HG02970 (cell line): ENCODE data around the gene WBP1.
"Not testable (repeated sequence)": the region's sequence is repeated elsewhere in the genome, so short reads cannot be mapped to it uniquely, and the experiment has no call there.

Experiments used
- ATAC-seq: cut with Tn5 transposase; IDR thresholded peaks from one replicate; pipeline ENCODE4 v1.9.1; 2021; ENCODE audit warnings: mild to moderate bottlenecking, moderate library complexity, moderate number of reproducible peaks; ENCODE audit not compliant: unreplicated experiment, low FRiP score

Gene WBP1

DNA sequence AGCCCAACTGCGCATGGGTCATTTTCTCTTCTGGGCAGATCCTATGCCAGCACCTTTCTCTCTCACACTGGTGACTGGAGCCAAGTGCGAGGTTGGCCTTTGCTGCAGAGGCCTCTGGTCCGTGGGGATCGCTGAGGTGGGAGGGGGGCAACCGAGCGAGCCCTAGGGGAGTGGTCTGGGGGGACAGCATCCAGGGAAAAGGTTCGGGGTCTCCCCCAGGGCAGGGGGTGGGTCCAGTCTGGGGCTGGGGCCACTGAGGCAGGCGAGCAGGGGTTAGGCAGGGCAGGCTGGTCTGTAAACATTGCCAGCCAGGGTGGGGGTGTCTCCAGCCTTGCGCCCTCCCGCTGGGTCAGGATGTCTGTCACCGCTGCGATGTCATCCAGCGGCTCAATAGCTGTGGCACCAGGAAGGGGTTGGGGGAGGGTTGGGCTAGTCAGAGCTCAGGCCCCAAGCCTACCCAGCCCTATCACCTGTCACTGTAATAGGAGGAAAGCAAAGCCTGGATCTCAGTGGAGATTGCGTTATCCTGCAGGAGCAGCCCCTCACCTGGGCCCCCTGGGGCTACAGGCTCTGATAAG is 32.0 kb upstream of the WBP1 start:
- no peak for ATAC-seq

DNA sequence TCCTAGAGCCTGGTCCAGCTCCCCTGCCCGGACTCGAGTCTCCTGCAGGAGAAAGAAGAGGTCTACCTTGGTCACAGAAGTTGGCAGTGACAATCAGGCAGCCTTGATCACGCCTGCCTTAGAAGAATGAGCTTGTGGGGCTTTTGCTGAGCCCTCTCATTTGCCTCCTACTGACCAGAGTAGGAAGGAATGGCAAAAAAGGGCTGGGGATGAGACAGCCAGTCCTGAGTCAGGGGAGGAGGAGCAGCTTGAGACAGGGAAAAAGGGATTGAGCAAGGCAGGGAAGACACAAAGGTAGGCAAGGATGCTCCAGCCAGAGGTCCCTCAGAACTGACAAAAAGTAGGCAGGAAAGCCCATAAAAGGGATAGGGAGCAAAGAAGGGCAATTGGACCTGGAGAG is 30.7 kb upstream of the WBP1 start:
- ATAC-seq = no peak

DNA sequence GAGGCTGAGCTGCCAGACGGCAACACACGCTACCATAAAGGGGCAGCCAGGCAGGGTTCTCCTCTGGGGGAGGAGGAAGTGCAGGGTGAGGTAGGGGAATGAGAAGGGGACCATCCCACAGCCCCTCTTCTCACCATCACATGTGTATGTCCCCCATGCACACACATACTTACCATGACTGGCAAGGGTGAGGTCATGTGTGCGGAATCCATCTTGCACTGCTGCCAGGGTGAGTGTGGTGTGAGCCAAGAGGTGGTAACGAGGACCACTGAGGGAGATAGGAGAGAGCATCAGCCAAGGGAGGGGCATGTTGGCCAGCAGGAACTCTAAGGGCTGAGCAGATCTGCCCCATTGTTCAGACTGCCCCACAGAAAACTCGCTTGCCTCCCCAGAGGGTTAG is 29.6 kb upstream of the WBP1 start:
- ATAC-seq = no peak

DNA sequence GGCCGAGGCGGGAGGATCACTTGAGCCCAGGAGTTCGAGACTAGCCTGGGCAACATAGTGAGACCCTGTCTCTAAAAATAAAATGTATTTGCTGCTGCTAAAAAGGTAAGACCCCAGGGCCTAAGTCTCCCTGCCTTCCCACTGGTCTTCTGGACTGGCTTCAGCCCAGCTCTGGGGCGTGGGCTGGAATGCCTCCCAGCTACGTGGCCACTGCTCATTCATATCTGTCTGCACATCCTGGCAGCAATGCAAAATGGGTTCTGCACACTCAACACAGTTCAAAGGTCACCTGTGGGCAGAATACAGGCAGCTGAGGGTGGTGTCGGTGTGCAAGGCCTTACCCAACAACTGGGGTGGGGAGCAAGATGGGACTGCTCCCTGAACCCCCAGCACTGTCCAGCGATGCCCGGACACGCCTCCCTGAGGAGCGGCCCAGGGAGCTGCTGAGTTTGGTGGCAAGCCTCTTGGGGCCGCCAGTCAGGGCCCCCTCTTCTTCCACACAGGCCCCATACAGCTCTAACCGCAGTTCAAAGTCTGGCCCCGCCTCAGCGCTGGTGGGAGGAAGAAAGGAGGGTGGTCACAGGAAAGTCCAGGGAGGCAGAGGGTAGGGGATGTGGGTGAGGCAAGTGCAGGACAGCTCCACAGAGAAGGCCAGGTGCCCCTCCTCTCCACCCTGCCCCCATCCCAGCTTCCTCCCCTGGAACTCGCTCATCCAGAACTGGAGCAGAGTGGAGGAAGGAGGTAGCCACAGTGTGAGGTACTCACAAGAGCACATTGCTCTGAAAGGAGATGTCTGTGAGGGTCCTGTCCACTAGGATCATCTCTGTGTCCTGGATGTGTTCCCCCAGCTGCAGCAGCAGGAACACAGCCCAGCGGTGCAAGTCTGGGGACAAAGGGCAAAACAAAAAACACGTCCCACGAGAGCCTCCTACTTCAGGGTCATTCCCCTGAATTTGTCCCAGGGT is 28.5 kb upstream of the WBP1 start:
- no peak for ATAC-seq

DNA sequence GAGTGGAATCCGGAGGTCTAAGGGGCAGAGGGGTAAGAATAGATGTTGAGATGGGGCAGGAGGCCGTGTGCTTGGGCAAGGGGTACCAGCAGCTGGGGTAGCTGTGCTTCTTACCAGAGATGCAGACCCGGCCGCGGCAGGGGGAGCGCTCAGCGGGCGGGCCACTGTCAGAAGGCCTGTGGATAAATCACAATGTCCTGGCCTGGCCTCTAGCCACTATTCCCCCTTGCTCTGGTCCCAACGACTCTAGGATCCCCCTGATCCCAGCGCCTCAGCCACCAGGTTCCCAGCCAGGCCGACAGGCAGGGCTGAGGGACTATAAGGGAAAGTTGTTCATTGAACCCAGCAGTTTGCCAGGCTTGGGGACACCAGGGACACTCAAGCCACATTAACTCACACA is 27.7 kb upstream of the WBP1 start:
- no peak for ATAC-seq

DNA sequence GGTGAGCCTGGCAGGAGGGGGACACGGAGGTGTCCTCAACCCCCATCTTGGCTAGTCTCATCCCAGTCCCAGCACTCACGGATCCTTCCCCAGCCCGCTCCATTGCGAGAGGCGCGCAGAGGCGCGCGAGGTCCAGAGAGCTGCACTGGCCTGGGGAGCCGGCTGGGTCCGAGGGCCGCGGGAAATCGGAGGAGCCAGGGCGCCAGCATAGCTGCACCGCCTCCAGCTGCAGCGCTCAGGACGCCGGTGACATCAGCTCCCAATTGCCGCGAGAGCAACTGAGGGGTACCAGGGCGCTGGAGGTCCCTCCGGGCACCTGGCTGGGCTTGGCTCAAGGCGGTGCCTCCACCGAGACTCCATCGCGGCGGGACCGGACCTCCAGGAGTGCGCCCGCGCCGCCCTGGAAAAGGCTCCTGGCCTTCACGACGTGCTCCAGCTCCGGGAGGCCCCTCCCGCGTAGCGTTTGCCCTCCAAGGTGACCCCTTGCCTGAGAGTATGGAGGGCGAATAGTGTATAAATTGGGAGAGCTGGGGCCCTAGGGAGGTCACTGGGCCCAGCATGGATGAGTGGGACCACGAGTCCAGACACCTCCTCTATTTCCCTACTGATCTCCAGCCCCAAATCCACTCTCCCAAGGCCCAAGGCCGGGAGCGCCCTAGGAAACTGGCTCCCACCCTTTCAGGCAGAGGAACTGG is 22.0 kb upstream of the WBP1 start:
- no peak for ATAC-seq

DNA sequence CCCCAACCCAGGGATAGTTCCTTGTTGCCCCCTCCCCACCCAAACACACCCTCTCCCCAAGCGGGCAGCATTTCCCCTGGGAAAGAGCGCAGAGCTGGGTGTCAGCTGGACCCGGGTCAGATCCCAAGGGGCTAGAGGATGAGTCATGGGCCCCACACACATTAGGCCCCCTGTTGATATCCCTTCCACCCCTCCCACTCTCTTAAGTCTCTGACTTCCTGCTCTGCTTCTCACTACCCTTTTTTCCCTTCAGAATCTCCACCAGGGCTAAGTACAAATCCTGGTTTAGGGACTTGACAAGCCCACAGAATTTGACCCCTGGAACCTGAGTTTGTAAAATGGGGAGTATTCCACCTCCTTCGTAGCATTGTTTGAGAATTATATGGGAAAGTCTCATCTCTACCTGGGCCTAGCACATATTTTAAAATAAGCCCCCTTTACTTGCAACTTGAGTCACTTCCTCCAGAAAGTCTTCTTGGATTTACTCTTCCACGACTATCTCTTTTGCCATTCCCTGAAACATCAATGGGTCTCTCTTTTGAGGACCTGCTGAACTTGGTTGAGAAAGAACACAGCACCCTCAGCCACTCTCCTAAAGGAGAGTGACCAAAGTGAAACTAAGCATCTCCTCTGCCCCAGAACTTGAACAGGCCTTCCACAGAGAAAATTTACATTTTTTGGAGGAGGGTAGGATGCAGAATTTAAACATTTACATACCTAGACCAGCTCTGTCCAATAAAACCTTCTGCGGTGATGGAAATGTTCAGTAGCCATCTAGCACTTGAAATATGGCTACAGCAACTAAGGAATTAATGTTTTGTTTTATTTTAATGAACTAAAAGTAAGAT is 21.2 kb upstream of the WBP1 start:
- ATAC-seq = no peak

DNA sequence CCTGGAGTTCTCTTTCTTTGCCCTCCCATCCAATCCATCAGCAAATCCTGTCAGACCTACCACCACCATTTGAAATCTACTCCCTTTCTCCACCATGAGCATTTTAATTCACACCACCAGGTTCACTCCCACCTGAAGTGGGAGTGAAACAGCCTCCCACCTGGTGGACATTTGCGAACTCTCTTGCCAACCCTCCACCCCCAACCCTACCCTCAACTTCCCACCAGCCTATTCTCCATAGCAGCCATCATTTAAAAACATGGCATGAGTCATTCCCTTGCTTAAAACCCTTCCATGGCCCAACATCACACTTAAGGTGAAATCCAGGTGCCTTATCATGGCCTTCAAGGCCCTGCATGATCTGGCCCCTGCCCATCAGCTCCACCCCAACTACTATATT is 20.0 kb upstream of the WBP1 start:
- no peak for ATAC-seq

DNA sequence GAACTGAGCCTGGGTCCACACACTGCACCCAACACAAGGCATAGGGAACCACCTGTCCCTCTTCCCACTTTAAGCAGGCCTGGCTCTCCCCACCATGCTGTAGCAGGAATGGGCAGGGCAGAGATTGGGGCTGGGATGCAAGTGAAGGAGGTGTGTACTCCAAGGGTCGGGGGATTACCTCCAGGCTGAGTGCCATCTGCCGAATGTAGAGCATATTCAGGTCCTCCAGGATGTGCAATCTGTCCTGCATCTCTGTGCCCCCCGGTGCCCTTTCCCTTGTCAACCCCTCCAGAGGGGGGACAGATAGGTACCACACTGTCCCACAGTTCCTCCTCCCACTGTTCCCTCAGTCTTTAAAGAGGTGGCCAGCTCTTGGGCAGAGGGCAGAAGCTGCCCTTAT is 18.9 kb upstream of the WBP1 start:
- ATAC-seq = no peak

DNA sequence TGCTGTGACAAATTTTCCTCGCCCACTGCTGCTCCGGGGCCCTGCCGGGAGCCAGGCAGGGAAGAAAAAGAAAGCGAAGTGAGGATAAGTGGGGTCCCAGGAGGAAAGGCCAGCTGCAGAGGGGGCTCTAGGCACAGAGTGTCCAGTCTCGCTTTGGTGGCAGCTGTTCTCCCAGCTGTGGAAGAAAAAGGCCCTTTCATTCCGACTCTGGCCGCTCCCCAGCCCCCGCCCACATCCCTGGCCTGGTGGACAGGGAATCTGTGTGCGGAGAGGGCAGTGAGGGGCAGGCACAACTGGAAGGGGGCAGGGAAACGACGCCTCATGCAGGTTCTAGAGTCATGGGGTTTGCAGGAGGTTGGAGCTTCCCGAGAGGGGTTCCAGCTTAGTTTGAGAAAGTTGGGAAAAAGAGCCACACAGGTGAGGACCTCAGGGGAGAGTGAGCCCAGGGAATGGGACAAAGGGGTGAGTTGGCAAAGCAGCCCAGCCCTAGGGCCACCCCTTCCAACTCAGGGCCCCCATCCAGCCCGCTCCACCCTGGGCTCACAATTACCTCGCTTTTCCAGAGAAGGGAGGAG is 18.3 kb upstream of the WBP1 start:
- ATAC-seq = no peak

DNA sequence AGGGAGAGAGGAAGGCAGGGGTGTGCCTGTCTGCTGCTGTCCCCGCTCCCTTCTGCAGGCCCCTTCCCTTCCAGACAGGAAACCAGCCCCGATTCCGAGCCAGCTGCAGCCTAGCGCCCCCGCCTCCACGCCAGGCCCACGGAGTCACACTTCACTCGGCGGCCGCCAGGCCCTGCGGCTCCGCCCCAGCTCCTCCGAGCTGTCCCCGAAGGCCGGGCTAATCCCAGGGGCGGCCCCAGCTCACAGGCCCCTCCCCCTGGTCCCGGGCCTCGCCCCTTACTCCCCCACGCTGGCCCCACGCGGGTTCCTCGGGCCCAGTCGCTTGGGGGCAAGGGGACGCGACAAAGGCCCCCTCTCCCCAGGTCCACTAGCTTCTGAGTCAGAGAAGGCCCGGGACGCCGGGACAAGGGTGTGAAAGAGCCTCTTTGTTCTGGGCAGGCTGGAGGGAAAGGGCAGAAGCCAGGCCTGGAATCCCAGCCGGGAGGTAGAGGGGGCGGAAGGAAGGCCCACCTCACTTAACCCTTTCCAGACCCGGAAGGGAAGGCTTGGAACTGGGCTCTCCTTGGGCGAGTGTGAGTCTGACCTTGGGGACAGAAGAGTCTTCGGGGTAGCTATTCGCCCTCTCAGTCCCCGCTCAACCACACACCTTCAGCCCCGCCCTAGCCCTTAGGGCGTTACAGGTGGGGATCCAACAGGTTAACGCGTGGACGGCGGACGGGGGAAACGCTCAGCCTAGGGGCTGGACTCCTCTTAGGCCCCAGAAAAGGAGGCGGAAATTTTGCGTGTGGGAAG is 17.7 kb upstream of the WBP1 start:
- peak; percentile 53 for ATAC-seq

DNA sequence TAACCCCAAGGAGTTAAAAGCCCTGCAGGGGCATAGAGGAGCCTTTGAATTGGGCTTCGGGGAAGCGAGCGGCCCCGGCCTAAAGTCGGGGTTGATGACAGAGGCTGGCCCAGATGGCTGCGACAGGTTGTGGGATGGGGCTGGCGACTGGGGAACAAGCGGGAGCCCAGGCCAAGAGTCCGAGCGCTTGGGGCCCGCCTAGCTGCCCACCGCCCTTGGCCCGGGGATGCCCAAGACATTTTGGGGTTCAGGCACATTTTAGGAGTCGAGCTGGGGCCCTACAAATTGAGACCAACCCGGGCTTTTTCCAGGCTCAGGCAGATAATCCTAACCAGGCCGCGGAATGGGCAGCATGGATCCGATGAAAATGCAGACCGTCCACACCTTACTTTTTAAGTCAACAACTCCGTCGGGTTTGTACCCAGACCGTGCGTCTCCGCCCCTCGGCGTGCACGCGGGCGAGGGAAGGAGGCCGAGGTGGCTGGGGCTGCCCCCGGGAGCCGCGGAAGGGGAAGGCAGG is 17.0 kb upstream of the WBP1 start:
- no peak for ATAC-seq

DNA sequence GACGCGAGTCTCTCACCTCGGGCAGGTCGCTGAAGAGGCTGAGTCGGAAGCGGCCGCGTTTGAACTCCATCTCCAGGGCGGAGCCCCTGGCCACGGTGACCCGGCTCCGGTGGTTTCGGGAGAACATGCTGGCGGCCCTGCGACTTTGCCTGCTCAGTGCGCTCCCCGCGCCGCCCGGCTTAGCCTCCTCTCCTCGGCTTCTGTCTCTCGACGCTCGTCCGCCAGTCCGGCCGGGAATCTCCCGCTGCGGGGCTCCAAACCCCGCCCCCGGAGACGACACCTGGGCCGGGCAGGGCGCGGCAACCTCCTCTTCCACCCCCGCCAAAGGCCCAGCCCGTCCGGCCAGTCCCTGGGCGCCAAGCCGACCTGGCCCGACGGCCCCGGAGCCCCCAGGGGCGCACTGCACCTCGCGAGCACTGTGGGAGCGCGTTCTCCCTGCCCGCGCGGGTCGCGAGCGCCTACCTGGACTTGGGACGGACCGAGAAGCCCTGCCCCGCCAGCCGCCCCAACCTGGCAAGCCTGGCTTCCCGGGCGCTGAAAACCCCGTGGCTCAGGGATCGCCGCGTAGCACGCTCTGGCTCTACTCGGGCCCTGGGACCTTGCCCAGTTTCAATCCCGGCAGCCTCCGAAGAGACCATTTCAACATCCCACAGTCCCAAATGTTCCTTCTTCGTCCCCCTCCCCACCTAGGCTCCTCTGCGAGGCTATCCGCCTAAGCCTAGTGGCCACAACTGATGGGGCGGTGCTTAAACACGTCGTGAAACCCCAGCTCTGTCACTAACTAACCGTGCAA is 16.4 kb upstream of the WBP1 start, which contains the start of gene RTKN:
Gene RTKN (minus strand): TSS at position 248 of the 793 bp plus-strand sequence. CDS start 121 bp downstream, at position 127.
- no peak for ATAC-seq

DNA sequence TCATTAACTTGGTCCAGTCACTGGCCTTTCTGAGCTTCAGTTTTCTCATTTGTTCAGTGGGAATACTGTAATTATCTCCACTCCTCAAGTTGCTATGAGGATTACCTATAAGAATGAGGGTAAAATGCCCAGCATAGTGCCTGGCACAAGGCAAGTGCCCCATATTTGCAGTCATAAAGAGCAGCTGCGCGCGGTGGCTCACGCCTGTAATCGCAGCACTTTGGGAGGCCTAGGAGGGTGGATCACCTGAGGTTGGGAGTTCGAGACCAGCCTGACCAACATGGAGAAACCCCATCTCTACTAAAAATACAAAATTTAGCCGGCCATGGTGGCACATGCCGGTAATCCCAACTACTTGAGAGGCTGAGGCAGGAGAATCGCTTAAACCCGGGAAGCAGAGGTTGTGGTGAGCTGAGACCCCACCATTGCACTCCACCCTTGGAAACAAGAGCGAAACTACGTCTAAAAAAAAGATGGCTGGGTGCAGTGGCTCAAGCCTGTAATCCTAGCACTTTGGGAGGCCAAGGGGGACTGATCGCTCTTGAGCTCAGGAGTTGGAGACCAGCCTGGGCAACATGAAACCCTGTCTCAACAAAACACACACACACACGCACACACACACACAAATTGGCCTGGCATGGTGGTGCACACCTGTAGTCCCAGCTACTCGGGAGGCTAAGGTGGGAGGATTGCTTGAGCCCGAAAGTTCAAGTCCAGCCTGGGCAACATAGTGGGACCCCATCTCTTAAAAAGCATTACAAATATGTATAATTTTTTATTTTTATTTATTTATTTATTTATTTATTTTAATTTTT is 15.5 kb upstream of the WBP1 start:
- not testable (repeated sequence) for ATAC-seq

DNA sequence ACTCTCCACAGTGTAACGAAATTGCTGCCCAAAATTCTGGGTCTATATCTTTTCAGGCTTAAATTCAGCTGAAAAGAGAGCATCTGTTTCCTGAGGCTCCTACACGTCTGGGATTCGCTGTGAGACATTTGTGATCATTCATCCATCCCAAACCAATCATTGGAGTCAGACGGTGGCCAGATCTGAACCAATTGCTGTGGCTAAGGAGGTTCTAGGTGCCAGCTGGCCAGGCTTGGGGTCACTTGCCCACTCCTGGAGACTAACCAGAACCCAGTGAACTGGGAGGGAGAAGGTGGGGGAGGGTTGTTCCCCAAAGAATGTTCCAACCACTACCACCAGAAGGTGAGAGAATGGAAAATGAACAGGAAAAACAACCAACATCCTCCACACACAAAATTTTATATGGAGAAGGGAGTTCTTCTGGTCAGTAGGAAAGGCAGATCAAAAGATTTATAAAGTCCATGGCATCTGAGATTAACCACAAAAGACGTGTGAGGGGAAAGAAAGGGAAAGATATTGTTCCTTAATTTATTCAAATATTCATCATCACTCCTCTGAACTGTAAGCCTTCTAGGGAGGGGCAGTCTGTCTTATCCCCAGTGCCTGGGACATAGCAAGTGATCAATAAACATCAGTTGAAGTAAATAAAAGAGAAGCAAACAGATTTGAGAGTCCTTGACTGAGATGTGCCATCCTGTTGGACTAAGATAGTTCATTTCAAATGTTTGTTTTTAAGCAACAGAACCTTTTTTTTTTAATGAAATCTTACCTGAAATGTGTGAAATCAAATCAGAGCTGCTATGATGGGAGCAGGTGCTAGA is 13.5 kb upstream of the WBP1 start:
- no peak for ATAC-seq

DNA sequence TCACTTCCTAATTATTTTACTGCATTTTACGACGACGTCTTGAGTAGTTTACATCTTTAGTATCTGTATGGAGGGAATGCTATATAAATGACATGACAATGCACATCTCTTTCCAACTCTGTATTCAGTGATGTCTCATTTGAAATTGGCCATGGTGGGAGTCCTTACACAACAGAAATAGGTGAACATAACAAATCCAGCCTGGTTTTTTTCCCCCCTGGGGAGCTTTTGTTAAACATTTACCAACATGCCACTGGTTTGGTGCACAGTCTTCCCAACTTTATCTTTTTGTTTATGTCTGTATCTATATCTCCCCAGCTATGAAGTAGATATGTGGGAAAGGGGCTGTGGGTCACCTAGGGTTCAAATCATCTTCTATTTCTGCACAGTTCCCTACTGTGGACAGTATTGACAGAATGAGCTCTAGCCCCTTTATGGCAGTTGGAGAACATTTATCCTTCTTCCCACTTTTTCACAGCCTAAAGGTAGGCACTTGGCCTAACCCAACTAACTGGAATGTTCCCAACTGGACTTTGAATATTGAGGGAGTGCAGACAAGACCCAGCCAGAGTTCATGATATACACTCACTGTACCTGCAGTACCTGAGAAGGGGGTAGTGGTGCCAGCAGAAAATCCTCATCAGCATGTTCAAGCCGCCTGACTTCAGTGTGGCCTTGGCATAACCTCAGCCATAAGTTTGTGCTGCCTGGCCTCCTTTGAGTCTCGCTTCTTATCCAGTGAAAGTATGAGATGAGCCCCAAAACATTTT is 10.8 kb upstream of the WBP1 start:
- ATAC-seq = no peak
